Kasumi-1 (cell line): ENCODE results near the gene SNRPD2.
"Not testable (repeated sequence)": the region's sequence is repeated elsewhere in the genome, so short reads cannot be mapped to it uniquely, and the experiment has no call there.

Experiments used
- DNase-seq, 2 experiments: peaks; one replicate each; lab custom pipeline; 2025; lab: John Stamatoyannopoulos, UW

SNRPD2 gene

GRCh38 chr19:45691516-45692186 is at the start of gene SNRPD2:
Gene SNRPD2 (minus strand): TSS chr19:45691953. CDS start chr19:45691888, 65 bp downstream.
- peak; percentile 81 to 85 for DNase-seq

GRCh38 chr19:45739498-45740439 is 48.0 kb upstream of the SNRPD2 start:
- peak; percentile 7 to 28 for DNase-seq

GRCh38 chr19:45733160-45733810 is 41.5 kb upstream of the SNRPD2 start, which contains the start of gene MEIOSIN:
Gene MEIOSIN (plus strand): TSS chr19:45733439. CDS start chr19:45735377, 1,938 bp downstream.
- no peak for DNase-seq

- DNase-seq = peak; percentile 98 to 99
Measured at GRCh38 chr19:45730368-45731288, 38.9 kb upstream of the SNRPD2 start, which contains the start of gene FBXO46. Gene FBXO46 (minus strand): TSS chr19:45730896. CDS start chr19:45713495, 17,401 bp downstream.

- peak in 1 of 2 experiments; percentile 31 for DNase-seq
Measured at GRCh38 chr19:45729800-45730290, 38.1 kb upstream of the SNRPD2 start.

GRCh38 chr19:45728683-45729082 is 36.9 kb upstream of the SNRPD2 start:
- not testable (repeated sequence) for DNase-seq

GRCh38 chr19:45720065-45720464 is 28.3 kb upstream of the SNRPD2 start:
- not testable (repeated sequence) for DNase-seq

GRCh38 chr19:45717983-45718650 is 26.4 kb upstream of the SNRPD2 start:
- no peak for DNase-seq

GRCh38 chr19:45717131-45717982 is 25.6 kb upstream of the SNRPD2 start:
- DNase-seq = peak; percentile 100

GRCh38 chr19:45716359-45717130 is 24.8 kb upstream of the SNRPD2 start:
- peak; percentile 39 to 57 for DNase-seq

GRCh38 chr19:45715139-45715538 is 23.4 kb upstream of the SNRPD2 start:
- DNase-seq = no peak

- DNase-seq = no peak
Measured at GRCh38 chr19:45713141-45713540, 21.4 kb upstream of the SNRPD2 start.

GRCh38 chr19:45712699-45713067 is 20.9 kb upstream of the SNRPD2 start:
- no peak for DNase-seq

GRCh38 chr19:45711851-45712698 is 20.3 kb upstream of the SNRPD2 start:
- DNase-seq = no peak

- no peak for DNase-seq
Measured at GRCh38 chr19:45710356-45711130, 18.8 kb upstream of the SNRPD2 start.

GRCh38 chr19:45705710-45706415 is 14.1 kb upstream of the SNRPD2 start:
- DNase-seq = no peak
